ENCODE data around the gene MR1. TPM values are rescaled to one million over a fixed set of nuclear protein-coding genes. Genes with fewer than 3 reads are reported as not detected.
A peak's percentile ranks its signal among the peaks of the same experiment; 100 is the strongest.

Gene MR1
- total and polyA plus RNA-seq, 2 of the 13 experiments (the other 11 are each of a cell fraction or from before 2014, with no cell fraction given) = 7.7 to 10.4 TPM

GRCh38 chr1:181089676-181090544 is 56.1 kb downstream of the MR1 start:
- 2% methylated on average over 31 of the region's 48 CpGs for WGBS (ENCODE audit: low lambda C conversion rate)
- ChIA-PET CTCF (ENCODE audit: low intra/inter-chr PET ratio, low total read pairs) (no interaction called here), POLR2A (interaction anchor here (0.7 to 5.3 kb wide), 18 partner anchors 8 to 574 kb away, joined by 3 to 57 read pairs (median 6); partner anchors contain the start of genes MR1 and STX6)
- no peak for FAIRE-seq
- H3K27me3 ChIP-seq (ENCODE audit: control insufficient read depth in 1 of 2, insufficient read depth in 2 of 2, low read length in 2 of 2) = no peaks in the 10 kb centered on the region; a peak in 2 of 5 replicates
- ATAC-seq = peak; percentile 43
- H3K9me3 ChIP-seq (ENCODE audit: low read length) = no peaks in the 10 kb centered on the region
- peaks cover 30% of the 10 kb centered on the region for H3K79me2 ChIP-seq (ENCODE audit: insufficient read depth, low read length)
- H3K4me1 ChIP-seq (ENCODE audit: insufficient read depth, low read length) = peaks cover 61% of the 10 kb centered on the region
- peak; percentile 30 for DNase-seq (ENCODE audit: low spot score)
- in situ Hi-C loops (cut with HindIII; ENCODE audit: extremely low pct_ligation_motif_present, low pct_unique_long_range_greater_than_20kb) (loop anchor here (5.0 kb wide), 1 partner anchor 52 kb away; no protein-coding TSS in a partner anchor), intact Hi-C loops (cut with micrococcal nuclease; ENCODE audit: unreplicated experiment) (loop anchor here (2.0 to 5.0 kb wide), 4 partner anchors 15 to 68 kb away; partner anchors contain the start of gene STX6)
- H2AFZ ChIP-seq (ENCODE audit: low read length) = no peak overlapping the region
- H3K4me3 ChIP-seq (replicated peaks in 1 of 3; ENCODE audit: insufficient read depth in 1 of 3, low read depth in 2 of 3, low read length in 3 of 3) = peak overlapping the region; percentile 68 to 88 (median 79)
- peak overlapping the region; percentile 27 for H3K27ac ChIP-seq (ENCODE audit: extremely low read length, insufficient read depth, low read length)
- H3K36me3 ChIP-seq (replicated peaks in 1 of 2; ENCODE audit: control insufficient read depth in 1 of 2, insufficient read depth in 2 of 2, low read length in 2 of 2) = no peaks in the 10 kb centered on the region
- peaks cover 8% of the 10 kb centered on the region for H4K20me1 ChIP-seq (ENCODE audit: insufficient read depth, low read length)
- BruUV-seq (replicated peaks) = no TSS peak
- H3K4me2 ChIP-seq (ENCODE audit: low read depth, low read length) = peak overlapping the region; percentile 91
- H3K9ac ChIP-seq (ENCODE audit: insufficient read depth, low read depth, low read length) = peak overlapping the region; percentile 72
- TF ChIP-seq ZFP36L2 (CRISPR knock-in tag; IDR thresholded peaks at IDR 0.05) (no peak), GFI1 (CRISPR knock-in tag; IDR thresholded peaks at IDR 0.05; ENCODE audit: borderline replicate concordance) (0 out of 2 replicates have a peak, but pooled peaks have one; percentile 20), PAXIP1 (CRISPR knock-in tag; conservative IDR thresholded peaks at IDR 0.05) (0 out of 2 replicates have a peak, but pooled peaks have one; percentile 23), PLSCR1 (CRISPR knock-in tag; IDR thresholded peaks at IDR 0.05; ENCODE audit: borderline replicate concordance) (no peak), DMTF1 (CRISPR knock-in tag; IDR thresholded peaks at IDR 0.05) (no peak), FOXO1 (CRISPR knock-in tag; IDR thresholded peaks at IDR 0.05) (no peak), BCL6 (CRISPR knock-in tag; IDR thresholded peaks at IDR 0.05) (peak; percentile 48; the same call in 1 of the 2 replicates), JUNB (CRISPR knock-in tag; IDR thresholded peaks at IDR 0.05; ENCODE audit: borderline replicate concordance) (no peak), ATF3 (CRISPR knock-in tag; IDR thresholded peaks at IDR 0.05) (no peak), ZNF207 (IDR thresholded peaks at IDR 0.05; ENCODE audit: borderline replicate concordance) (no peak), ZBTB7B (CRISPR knock-in tag; IDR thresholded peaks at IDR 0.05) (peak; percentile 72; the same call in 1 of the 2 replicates), HMG20B (CRISPR knock-in tag; conservative IDR thresholded peaks at IDR 0.05) (no peak), NAIF1 (CRISPR knock-in tag; IDR thresholded peaks at IDR 0.05; ENCODE audit: borderline replicate concordance) (no peak), ZNF282 (IDR thresholded peaks at IDR 0.05; ENCODE audit: partially characterized antibody) (no peak), KDM5B (CRISPR knock-in tag; IDR thresholded peaks at IDR 0.05; ENCODE audit: borderline replicate concordance) (peak; percentile 50; the same call in 1 of the 2 replicates), GABPB1 (CRISPR knock-in tag; IDR thresholded peaks at IDR 0.05) (peak; percentile 61; the same call in 1 of the 2 replicates)
